ENCODE results near the gene BIRC6.

BIRC6 gene

DNA sequence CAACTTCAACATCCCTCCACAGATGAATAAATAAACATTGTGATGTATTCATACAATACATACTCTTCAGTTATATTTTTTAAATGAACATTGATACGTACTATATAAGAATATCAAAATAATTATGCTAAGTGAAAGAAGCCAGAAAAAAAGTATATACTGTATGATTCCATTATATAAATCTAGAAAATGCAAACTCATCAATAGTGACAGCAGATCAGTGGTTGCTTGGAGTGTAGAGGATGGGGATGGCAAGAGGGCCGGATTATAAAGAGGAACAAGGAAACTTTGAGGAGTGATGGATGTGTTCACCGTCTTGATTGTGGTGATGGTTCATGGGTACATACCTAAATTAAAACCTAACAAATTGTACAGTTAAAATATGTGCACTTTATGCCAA is 268.0 kb downstream of the BIRC6 start:
- H3K9ac ChIP-seq (ENCODE audit: low read length) = no peak overlapping the region
- H2AFZ ChIP-seq (ENCODE audit: low read depth, low read length, severe bottlenecking) = no peak overlapping the region
- TF ChIP-seq, protein P1, sequence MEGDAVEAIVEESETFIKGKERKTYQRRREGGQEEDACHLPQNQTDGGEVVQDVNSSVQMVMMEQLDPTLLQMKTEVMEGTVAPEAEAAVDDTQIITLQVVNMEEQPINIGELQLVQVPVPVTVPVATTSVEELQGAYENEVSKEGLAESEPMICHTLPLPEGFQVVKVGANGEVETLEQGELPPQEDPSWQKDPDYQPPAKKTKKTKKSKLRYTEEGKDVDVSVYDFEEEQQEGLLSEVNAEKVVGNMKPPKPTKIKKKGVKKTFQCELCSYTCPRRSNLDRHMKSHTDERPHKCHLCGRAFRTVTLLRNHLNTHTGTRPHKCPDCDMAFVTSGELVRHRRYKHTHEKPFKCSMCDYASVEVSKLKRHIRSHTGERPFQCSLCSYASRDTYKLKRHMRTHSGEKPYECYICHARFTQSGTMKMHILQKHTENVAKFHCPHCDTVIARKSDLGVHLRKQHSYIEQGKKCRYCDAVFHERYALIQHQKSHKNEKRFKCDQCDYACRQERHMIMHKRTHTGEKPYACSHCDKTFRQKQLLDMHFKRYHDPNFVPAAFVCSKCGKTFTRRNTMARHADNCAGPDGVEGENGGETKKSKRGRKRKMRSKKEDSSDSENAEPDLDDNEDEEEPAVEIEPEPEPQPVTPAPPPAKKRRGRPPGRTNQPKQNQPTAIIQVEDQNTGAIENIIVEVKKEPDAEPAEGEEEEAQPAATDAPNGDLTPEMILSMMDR (IDR thresholded peaks at IDR 0.05; ENCODE audit: insufficient read depth, low read length, poor library complexity, severe bottlenecking) = no peak
- no peak for TF ChIP-seq EZH2phosphoT487 (conservative IDR thresholded peaks at IDR 0.05; ENCODE audit: low read length)
- no peak overlapping the region for H3K27ac ChIP-seq (ENCODE audit: low read depth, low read length)
- no peaks in the 10 kb centered on the region for H3K36me3 ChIP-seq (ENCODE audit: low read length)
- no peaks in the 10 kb centered on the region for H3K27me3 ChIP-seq (ENCODE audit: low read length)
- H3K9me2 ChIP-seq (replicated peaks; ENCODE audit: insufficient read depth, low read length) = no peaks in the 10 kb centered on the region
- no peaks in the 10 kb centered on the region for H4K20me1 ChIP-seq (ENCODE audit: low read depth, low read length)
- H3F3A ChIP-seq (ENCODE audit: insufficient read depth) = peaks cover 24% of the 10 kb centered on the region
- H3K79me2 ChIP-seq (ENCODE audit: insufficient read depth, low read length) = peaks cover 12% of the 10 kb centered on the region
- no peaks in the 10 kb centered on the region for H3K9me3 ChIP-seq (ENCODE audit: insufficient read depth, low read length)
- no peak overlapping the region for H3K4me3 ChIP-seq (ENCODE audit: insufficient read depth, low read length, poor library complexity, severe bottlenecking)
- H3K4me2 ChIP-seq (ENCODE audit: low read depth, low read length, poor library complexity, severe bottlenecking) = no peak overlapping the region

DNA sequence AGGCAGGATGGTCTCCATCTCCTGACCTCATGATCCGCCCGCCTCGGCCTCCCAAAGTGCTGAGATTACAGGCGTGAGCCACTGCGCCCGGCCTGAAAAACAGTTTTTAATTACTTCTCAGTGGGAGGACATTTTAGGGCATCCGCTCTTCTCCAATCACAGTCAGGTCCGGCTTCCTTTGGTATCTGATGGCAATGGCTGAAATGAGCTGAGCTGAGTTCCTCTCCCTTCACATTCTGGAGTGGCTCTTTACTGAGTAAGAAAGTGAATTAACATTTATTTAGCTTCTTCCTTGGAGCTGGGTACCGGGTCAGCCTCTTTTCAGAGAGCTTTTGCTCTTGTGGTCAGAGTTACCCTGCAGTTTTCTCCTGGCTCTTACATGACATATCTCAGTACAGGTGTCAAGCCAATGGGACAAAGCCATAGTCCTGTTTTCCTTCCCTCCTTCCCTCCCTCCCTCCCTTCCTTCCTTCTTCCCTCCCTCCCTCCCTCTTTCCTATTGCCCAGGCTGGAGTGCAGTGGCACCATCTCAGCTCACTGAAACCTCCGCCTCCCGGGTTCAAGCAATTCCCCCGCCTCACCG is 269.9 kb downstream of the BIRC6 start:
- TF ChIP-seq, protein P1 (IDR thresholded peaks at IDR 0.05; ENCODE audit: insufficient read depth, low read length, poor library complexity, severe bottlenecking) = no peak
- TF ChIP-seq EZH2phosphoT487 (conservative IDR thresholded peaks at IDR 0.05; ENCODE audit: low read length) = no peak
- H3K9ac ChIP-seq (ENCODE audit: low read length) = no peak overlapping the region
- no peaks in the 10 kb centered on the region for H3K27me3 ChIP-seq (ENCODE audit: low read length)
- peaks cover 12% of the 10 kb centered on the region for H3K79me2 ChIP-seq (ENCODE audit: insufficient read depth, low read length)
- H3K9me2 ChIP-seq (replicated peaks; ENCODE audit: insufficient read depth, low read length) = no peaks in the 10 kb centered on the region
- H4K20me1 ChIP-seq (ENCODE audit: low read depth, low read length) = no peaks in the 10 kb centered on the region
- peaks cover 24% of the 10 kb centered on the region for H3F3A ChIP-seq (ENCODE audit: insufficient read depth)
- H2AFZ ChIP-seq (ENCODE audit: low read depth, low read length, severe bottlenecking) = no peak overlapping the region
- H3K4me2 ChIP-seq (ENCODE audit: low read depth, low read length, poor library complexity, severe bottlenecking) = no peak overlapping the region
- no peaks in the 10 kb centered on the region for H3K9me3 ChIP-seq (ENCODE audit: insufficient read depth, low read length)
- no peak overlapping the region for H3K27ac ChIP-seq (ENCODE audit: low read depth, low read length)
- H3K36me3 ChIP-seq (ENCODE audit: low read length) = no peaks in the 10 kb centered on the region
- no peak overlapping the region for H3K4me3 ChIP-seq (ENCODE audit: insufficient read depth, low read length, poor library complexity, severe bottlenecking)

DNA sequence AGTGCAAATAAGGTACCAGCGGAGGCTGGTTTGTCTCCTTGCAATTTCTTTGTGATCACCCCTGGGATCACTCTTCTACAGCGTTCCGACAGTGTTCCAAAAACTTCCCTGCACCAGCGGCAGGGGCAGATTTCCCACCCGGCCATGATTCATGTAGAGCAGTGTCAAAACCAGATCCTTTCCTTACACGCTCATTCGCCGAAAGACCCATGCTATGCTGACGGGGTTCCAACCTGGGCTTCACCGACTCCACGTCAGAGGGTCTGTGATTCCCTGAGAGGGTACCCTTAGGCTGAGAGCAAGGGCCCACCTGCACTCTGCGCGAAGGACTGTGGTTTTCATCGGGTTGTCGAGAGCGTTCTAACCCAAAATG is 270.6 kb downstream of the BIRC6 start:
- H2AFZ ChIP-seq (ENCODE audit: low read depth, low read length, severe bottlenecking) = peak overlapping the region; percentile 97
- no peak overlapping the region for H3K27ac ChIP-seq (ENCODE audit: low read depth, low read length)
- peaks cover 12% of the 10 kb centered on the region for H3K79me2 ChIP-seq (ENCODE audit: insufficient read depth, low read length)
- peak overlapping the region; percentile 82 for H3K4me3 ChIP-seq (ENCODE audit: insufficient read depth, low read length, poor library complexity, severe bottlenecking)
- H3K36me3 ChIP-seq (ENCODE audit: low read length) = peaks cover 2% of the 10 kb centered on the region; the same call in 1 of the 2 replicates
- no peaks in the 10 kb centered on the region for H3K9me3 ChIP-seq (ENCODE audit: insufficient read depth, low read length)
- no peak for TF ChIP-seq EZH2phosphoT487 (conservative IDR thresholded peaks at IDR 0.05; ENCODE audit: low read length)
- TF ChIP-seq, protein P1 (IDR thresholded peaks at IDR 0.05; ENCODE audit: insufficient read depth, low read length, poor library complexity, severe bottlenecking) = no peak
- H3K9me2 ChIP-seq (replicated peaks; ENCODE audit: insufficient read depth, low read length) = no peaks in the 10 kb centered on the region
- H3F3A ChIP-seq (ENCODE audit: insufficient read depth) = peaks cover 24% of the 10 kb centered on the region
- H3K4me2 ChIP-seq (ENCODE audit: low read depth, low read length, poor library complexity, severe bottlenecking) = peak overlapping the region; percentile 85
- H4K20me1 ChIP-seq (ENCODE audit: low read depth, low read length) = no peaks in the 10 kb centered on the region
- H3K9ac ChIP-seq (ENCODE audit: low read length) = peak overlapping the region; percentile 68; the same call in 1 of the 2 replicates
- H3K27me3 ChIP-seq (ENCODE audit: low read length) = no peaks in the 10 kb centered on the region
